GM08714 (cell line): ENCODE measurements around the gene ZNF135.

Experiments used
- H3K4me3 ChIP-seq: fragments of 200-500 bp; sonication (Bioruptor generic); 2 replicates; pipeline ENCODE4 v1.5.1; 2014; ENCODE audit warnings: mild to moderate bottlenecking, low read length, inconsistent platforms
- ZNF274 ChIP-seq: IDR thresholded peaks from 2 replicates; pipeline ENCODE4 v1.6.1; 2012; ENCODE audit warnings: mild to moderate bottlenecking, low read depth, low read length

ZNF135 gene

GRCh38 chr19:58059003-58059670, at the start of gene ZNF135:
Gene ZNF135, plus strand, starts transcription at chr19:58059282. Its CDS starts 721 bp downstream, at chr19:58060003.
- TF ChIP-seq ZNF274: no peak
- H3K4me3 ChIP-seq: no peak within 1 kb of the TSS; the same call in 1 of the 2 replicates

DNA sequence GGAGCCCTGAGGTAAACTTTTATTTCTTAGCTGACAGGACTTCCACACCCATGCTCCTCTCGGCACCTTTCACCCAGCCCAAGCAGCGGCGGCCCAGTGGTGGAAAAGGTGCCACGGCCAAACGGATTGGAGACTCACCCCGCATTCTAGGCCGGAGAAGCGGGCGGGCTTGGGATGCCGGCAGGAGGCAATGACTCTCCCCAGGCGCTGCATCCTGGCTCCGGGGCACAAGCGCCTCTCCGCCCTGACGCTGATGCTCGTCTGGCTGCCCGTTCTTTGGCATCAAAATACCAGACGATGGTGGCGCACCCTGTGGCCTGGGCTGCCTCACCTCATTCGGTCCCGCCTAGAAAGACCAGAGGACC, 49.8 kb upstream of the ZNF135 start:
- TF ChIP-seq ZNF274: no peak
- H3K4me3 ChIP-seq: peak overlapping the region; percentile 42; the same call in 1 of the 2 replicates

- peak overlapping the region; percentile 42; the same call in 1 of the 2 replicates for H3K4me3 ChIP-seq
- no peak for TF ChIP-seq ZNF274
Measured at GRCh38 chr19:58009666-58010301, 49.3 kb upstream of the ZNF135 start.

GRCh38 chr19:58010507-58010906, 48.6 kb upstream of the ZNF135 start:
- no peak overlapping the region for H3K4me3 ChIP-seq
- TF ChIP-seq ZNF274: no peak

GRCh38 chr19:58014141-58014540, 44.9 kb upstream of the ZNF135 start:
- TF ChIP-seq ZNF274: no peak
- no peak overlapping the region for H3K4me3 ChIP-seq

- H3K4me3 ChIP-seq: no peak overlapping the region
- TF ChIP-seq ZNF274: no peak
Measured at GRCh38 chr19:58020129-58020528, 39.0 kb upstream of the ZNF135 start.

GRCh38 chr19:58021541-58022282, 37.4 kb upstream of the ZNF135 start:
- H3K4me3 ChIP-seq: no peak overlapping the region
- TF ChIP-seq ZNF274: no peak

DNA sequence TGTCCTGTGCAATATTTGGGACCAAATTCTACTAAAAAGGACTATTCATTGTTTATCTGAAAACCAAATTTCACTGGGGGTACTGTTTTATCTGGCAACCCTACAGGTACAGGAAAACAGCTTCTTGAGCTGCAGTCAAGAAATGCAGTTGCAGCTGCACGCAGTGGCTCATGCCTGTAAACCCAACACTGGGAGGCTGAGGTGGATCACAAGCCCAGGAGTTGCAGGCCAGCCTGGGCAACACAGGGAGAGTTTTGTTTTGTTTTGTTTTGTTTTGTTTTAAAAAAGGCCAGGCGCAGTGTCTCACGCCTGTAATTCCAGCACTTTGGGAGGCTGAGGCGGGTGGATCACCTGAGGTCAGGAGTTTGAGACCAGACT, 36.8 kb upstream of the ZNF135 start:
- TF ChIP-seq ZNF274: no peak
- no peak overlapping the region for H3K4me3 ChIP-seq

DNA sequence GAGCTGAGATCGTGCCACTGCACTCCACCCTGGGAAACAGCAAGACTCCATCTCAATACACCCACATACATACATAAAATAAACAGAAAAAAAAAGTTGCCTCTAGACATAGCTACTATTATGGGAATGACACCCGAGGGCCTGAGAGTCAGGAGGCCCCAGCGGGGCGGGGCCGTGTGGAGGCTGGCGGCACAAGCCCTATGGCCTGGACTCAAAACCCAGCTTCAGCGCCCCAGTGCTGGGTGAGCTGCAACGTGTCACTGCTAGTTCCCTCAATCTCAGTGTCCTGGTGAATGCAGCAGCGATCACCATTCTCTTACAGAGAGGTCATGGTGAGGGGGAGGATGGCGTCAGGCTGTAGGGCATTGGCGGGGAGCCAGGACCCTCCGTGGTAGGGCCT, 34.4 kb upstream of the ZNF135 start:
- no peak for TF ChIP-seq ZNF274
- no peak overlapping the region for H3K4me3 ChIP-seq

DNA sequence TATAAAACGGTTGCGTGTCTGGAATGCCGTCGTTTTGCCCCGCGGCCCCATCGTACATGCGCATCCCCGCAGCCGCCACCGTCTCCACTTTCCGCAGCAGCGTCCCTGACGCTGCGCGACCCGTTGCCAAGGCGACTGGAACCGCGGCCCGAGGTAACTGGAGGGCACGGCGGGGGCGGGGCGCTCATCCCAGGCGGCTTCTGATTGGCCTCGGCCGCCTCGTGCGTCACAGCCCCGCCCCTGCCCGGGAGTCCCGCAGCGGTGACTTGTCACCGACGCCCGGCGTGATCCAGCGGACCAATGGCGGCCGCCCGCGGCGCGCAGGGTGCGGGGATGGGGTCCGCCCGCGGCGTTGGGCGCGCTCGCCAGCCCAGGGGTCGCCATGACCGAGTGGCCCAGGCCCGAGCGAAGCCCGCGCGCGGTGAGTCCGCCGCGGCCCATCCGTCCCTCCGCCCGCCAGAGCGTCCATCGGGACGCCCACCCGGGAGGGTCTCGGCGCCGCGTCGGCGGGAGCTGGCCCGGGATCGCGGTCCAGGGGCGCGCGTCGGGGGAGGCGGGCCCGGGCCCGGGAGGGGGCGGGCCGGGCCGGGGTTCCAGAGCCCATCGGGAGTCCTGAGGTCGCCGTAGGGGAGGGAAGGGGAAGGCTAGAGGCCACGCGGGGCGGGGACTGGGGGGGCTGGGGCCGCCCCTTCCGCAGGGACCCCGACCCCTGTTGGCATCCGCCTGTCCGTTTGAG, 25.2 kb upstream of the ZNF135 start, which contains the start of gene ZSCAN1:
Gene ZSCAN1 (plus strand): TSS at position 285 of the 736 bp plus-strand sequence. CDS start 3,812 bp downstream, outside the sequence.
- TF ChIP-seq ZNF274: no peak
- no peak within 1 kb of the TSS for H3K4me3 ChIP-seq

DNA sequence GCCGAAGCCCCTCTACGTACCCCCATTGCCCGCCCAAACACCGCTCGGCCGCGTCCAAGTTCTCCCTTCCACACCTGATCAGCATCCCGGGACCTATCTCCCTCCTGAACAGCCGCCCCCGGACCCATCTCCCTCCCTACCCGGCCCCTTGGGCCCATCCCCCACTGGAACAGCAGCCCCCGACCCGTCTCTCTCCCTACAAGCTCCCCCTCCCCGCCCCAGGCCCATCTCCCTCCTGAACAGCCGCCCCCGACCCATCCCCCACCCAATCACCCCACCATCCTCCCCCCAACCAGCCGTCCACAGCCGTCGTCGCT, 24.6 kb upstream of the ZNF135 start:
- TF ChIP-seq ZNF274: no peak
- no peak overlapping the region for H3K4me3 ChIP-seq

- TF ChIP-seq ZNF274: no peak
- no peak overlapping the region for H3K4me3 ChIP-seq
Measured at GRCh38 chr19:58035863-58036262, 23.2 kb upstream of the ZNF135 start.

DNA sequence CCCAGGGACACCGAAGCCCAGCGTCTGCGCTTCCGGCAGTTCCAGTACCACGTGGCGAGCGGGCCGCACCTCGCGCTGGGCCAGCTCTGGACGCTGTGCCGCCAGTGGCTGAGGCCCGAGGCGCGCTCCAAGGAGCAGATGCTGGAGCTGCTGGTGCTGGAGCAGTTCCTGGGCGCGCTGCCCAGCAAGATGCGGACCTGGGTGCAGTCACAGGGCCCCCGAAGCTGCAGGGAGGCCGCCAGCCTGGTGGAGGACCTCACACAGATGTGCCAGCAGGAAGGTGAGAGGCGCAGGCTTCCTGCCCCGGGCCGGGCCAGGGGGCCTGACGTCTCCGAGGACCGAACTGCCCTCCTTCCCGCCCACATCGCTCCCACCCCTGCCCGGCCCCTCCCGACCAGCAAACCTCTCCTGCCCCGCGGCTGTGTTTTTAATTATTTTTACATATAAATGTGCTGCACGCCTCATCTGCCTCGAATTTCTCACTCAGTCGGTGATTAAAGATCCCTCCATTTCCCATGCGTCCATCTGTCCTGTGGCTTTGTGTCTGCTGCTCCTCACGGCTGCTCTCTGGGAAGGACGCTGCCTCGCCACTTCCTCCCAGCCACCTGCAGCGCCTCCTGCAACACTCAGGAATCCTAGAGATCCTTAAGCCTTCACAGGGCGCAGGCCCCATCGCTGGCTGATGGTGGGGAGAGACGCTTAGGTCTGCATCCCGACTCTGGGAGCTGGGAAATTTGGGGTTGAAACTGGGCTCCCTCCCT, 21.0 kb upstream of the ZNF135 start:
- no peak overlapping the region for H3K4me3 ChIP-seq

More for the DNA sequence above, 21.0 kb upstream of the ZNF135 start:
- no peak for TF ChIP-seq ZNF274
